Activated CD8-positive, alpha-beta T cell treated with anti-CD3 and anti-CD28 coated beads, Interleukin-2, amount 10 ng/mL, durations not matched to agents 7 days and 5 days (primary cell): ENCODE data around the gene SYNRG. TPM values are rescaled to one million over a fixed set of nuclear protein-coding genes. Genes with fewer than 3 reads are reported as not detected.

Experiments
- ATAC-seq: fragments of 150-1000 bp; cut with Tn5 transposase; one replicate; pipeline ENCODE4 v1.10.0; 2021; ENCODE audit warnings: moderate library complexity
- CTCF ChIA-PET: fragments of 350-600 bp; sonication (Branson Sonifier 250); formaldehyde crosslinking; loops from one replicate; lab custom pipeline; 2021; ENCODE audit warnings: antibody characterized with exemption; lab: Charles Lee
- POLR2A ChIA-PET: fragments of 350-600 bp; sonication (Branson Sonifier 250); formaldehyde crosslinking; loops from one replicate; lab custom pipeline; 2021; ENCODE audit warnings: antibody characterized with exemption; lab: Charles Lee
- DNase-seq: peaks from one replicate; pipeline ENCODE4 v3.0.0-alpha.2; 2020
- H3K27ac Mint-ChIP-seq: one replicate; pipeline ENCODE4 v1.8.0; 2021; ENCODE audit warnings: mild to moderate bottlenecking, mixed read lengths
- H3K27me3 Mint-ChIP-seq: one replicate; pipeline ENCODE4 v1.8.0; 2021; ENCODE audit warnings: low read depth, mixed read lengths
- H3K36me3 Mint-ChIP-seq: one replicate; pipeline ENCODE4 v1.8.0; 2021; ENCODE audit warnings: low read depth, mixed read lengths
- H3K4me1 Mint-ChIP-seq: one replicate; pipeline ENCODE4 v1.8.0; 2021; ENCODE audit warnings: low read depth, mixed read lengths
- H3K4me3 Mint-ChIP-seq: one replicate; pipeline ENCODE4 v1.8.0; 2021; ENCODE audit warnings: mild to moderate bottlenecking, mixed read lengths
- H3K9me3 Mint-ChIP-seq: one replicate; pipeline ENCODE4 v1.8.0; 2022; ENCODE audit warnings: mixed read lengths; ENCODE audit not compliant: insufficient read depth
- total RNA-seq, 2 experiments: library from RNA; stranded (reverse); gene quantifications; one replicate each; pipeline ENCODE4 v1.2.3, GENCODE V29; 2021

Gene SYNRG
- total RNA-seq, 2 experiments from 2014 or later = 97.4 to 105 TPM

DNA sequence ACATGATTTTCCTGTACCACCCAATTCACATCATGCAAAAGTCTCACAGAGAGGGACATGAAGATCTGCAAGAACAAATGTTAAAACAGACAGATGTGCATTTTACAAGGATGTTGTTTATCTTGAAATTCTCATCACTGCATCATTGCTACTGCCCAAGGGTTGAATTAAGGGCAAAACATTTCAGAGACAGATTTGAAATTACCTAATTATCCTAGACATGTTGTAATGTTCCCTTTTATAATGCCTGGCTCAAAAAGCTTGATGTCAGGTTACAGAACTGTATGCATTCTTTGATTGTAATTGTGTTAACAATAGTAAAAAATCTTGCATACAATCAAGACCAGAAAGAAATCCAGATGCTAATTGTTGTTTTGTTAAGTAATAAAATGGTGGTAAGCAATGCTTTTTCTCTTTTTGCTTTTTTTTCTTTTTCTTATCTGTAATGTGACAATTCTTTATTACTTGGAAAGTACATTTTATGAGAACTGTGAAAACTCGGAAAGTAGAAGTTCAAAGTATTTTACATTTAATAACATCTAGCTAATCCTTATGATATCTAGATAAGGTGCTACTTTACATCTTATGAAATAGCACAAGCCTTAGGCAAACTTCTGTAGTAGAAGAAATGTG, 123.2 kb downstream of the SYNRG start:
- Mint-ChIP-seq H3K27me3 (no peaks in the 10 kb centered on the region), H3K9me3 (no peaks in the 10 kb centered on the region), H3K27ac (no peak overlapping the region), H3K36me3 (no peaks in the 10 kb centered on the region), H3K4me3 (no peak overlapping the region), H3K4me1 (peaks cover 29% of the 10 kb centered on the region)
- POLR2A ChIA-PET = interaction anchor here (1.0 kb wide), 1 partner anchor 79 kb away, joined by 3 read pairs; the partner anchor contains the start of genes ACACA and TADA2A
- CTCF ChIA-PET = interaction anchor here (1.1 to 1.2 kb wide), 3 partner anchors 42 to 124 kb away, joined by 3 to 4 read pairs (median 4); partner anchors contain the start of gene SYNRG
- ATAC-seq (no peak), DNase-seq (no peak)

DNA sequence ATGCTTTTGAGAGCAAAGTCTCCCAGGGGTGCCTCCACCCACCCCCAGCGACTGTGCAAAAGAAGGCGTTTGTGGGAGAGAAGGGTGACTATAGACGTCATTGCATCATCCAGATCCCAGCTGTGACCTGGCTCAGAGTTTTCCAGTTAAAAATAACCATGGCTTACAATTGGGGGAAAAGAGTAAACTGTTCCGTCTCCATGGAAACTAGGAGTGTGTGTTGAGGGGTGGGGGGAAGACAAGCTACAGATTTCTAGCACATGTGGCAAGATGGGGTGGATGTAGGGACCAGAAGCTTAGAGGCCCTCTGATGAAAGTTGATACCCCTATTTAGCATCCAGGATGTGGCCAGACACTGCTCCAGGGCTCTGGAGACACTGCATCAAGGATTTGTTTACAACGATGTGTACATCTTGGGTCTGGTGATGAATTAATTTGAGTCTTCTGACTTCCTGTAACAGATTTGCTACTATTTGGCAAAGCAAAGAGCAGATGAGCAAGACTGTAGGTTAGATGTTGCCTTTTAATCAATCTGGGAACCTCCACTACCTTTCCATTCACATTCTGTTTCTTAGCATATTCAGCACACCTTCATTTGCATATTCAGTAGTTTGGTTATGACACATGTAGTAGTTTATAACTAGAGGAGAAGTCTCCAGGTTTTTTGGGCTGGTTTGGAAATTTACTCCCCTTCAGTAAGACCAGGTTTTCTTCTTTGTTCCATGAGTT, 125.7 kb downstream of the SYNRG start:
- ATAC-seq = no peak

DNA sequence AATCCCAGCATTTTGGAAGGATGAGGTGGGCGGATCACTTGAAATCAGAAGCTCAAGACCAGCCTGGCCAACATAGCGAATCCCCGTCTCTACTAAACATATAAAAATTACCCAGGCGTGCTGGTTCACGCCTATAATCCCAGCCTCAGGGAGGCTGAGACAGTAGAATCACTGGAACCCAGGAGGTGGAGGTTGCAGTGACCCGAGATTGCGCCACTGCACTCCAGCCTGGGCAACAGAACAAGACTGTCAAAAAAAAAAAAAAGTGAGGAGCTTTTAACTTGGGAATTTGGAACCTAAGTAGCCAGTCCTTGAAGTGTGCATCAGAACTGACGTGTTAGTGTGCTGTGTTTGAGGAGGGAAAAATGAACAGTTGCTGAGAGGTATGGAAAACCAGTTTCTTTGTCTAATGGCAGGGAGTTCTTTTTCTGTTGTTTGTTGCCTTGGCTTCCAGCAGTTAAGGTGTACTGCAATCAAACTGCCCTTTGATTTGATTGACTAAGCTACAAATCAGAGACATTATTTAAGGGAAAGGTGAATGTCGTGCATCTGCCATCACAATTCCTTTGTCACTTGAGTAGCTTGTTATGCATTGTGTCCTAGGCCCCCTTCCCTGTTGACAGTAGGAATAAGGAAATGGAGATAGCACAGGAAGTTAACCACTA, 128.1 kb downstream of the SYNRG start:
- POLR2A ChIA-PET = interaction anchor here (1.2 kb wide), 1 partner anchor 9 kb away, joined by 5 read pairs; the partner anchor contains the start of gene DUSP14

More for the DNA sequence above, 125.7 kb downstream of the SYNRG start:
- no peaks in the 10 kb centered on the region for H3K27me3 Mint-ChIP-seq
- no peaks in the 10 kb centered on the region for H3K9me3 Mint-ChIP-seq
- H3K4me1 Mint-ChIP-seq = peaks cover 13% of the 10 kb centered on the region
- H3K36me3 Mint-ChIP-seq = peaks cover 12% of the 10 kb centered on the region
- DNase-seq = no peak
- H3K4me3 Mint-ChIP-seq = no peak overlapping the region
- no peak overlapping the region for H3K27ac Mint-ChIP-seq
- ChIA-PET CTCF (interaction anchor here (2.1 kb wide), 1 partner anchor 110 kb away, joined by 9 read pairs; no protein-coding TSS in a partner anchor), POLR2A (no interaction called here)

DNA sequence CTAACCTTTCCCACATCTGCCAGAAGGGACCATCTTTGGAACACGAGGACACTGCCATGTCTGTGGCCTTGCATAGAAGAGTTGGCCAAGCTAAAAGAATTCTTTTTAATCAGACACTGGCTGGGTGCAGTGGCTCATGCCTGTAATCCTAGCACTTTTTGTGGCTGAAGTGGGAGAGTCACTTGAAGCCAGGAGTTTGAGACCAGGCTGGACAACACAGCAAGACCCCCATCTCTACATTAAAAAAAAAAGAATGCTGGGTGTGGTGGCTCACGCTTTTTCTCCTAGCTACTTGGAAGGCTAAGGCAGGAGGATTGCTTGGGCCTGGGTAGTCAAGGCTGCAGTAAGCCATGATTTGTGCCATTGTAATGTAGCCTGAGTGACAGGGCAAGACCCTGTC, 128.8 kb downstream of the SYNRG start:
- ChIA-PET CTCF (no interaction called here), POLR2A (interaction anchor here (0.8 to 1.2 kb wide), 2 partner anchors 9 to 13 kb away, joined by 3 to 5 read pairs; partner anchors contain the start of gene DUSP14)
- Mint-ChIP-seq H3K36me3 (peaks cover 30% of the 10 kb centered on the region), H3K4me3 (no peak overlapping the region), H3K27ac (no peak overlapping the region), H3K9me3 (no peaks in the 10 kb centered on the region), H3K27me3 (no peaks in the 10 kb centered on the region), H3K4me1 (peaks cover 6% of the 10 kb centered on the region)
- DNase-seq (no peak), ATAC-seq (no peak)

More for the DNA sequence above, 128.1 kb downstream of the SYNRG start:
- peaks cover 26% of the 10 kb centered on the region for H3K36me3 Mint-ChIP-seq
- CTCF ChIA-PET = interaction anchor here (0.8 kb wide), 1 partner anchor 51 kb away, joined by 3 read pairs; no protein-coding TSS in a partner anchor
- H3K27me3 Mint-ChIP-seq = no peaks in the 10 kb centered on the region
- no peak overlapping the region for H3K4me3 Mint-ChIP-seq
- H3K4me1 Mint-ChIP-seq = peaks cover 6% of the 10 kb centered on the region
- DNase-seq (no peak), ATAC-seq (no peak)
- H3K27ac Mint-ChIP-seq = no peak overlapping the region
- H3K9me3 Mint-ChIP-seq = no peaks in the 10 kb centered on the region

DNA sequence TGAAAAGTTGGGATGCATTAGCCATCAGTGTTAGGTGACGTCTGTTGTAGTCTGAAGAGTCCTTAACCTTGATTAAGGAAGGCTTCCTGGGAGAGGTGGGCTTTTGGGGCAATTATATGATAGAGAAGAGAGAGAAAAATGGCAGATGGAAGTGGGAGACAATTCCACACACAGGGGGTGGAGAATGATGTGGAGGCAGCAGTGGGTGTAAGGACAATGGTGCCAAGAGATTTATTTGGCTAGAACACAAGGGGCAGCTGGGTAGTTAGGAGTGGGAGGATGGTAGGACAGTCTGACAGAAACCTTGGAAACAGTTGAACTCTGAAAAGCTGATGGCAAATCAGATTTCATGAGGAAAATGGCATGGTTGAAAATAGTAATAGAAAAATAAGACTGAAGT, 130.2 kb downstream of the SYNRG start:
- no peak overlapping the region for H3K27ac Mint-ChIP-seq

DNA sequence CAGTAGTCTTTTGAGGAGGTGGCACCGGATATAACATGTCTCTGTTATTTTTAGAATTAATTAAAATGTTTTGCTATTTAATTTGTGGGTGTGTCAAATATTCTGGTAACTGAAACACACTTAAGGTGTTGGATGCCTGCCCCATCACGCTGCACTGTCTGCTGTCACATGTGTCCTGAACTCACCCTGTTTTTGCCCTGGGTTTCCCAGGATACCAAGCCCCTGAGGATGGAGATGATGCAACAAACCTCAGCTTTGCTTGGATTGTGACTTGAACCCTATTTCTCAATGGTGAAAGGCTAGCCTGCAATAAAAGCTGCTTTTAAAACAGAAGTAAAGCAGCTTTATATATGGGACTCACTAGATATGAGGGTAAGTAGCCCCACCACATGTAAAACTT, 131.0 kb downstream of the SYNRG start:
- Mint-ChIP-seq H3K4me3 (no peak overlapping the region), H3K27ac (no peak overlapping the region), H3K36me3 (peaks cover 43% of the 10 kb centered on the region), H3K27me3 (no peaks in the 10 kb centered on the region), H3K4me1 (peaks cover 2% of the 10 kb centered on the region), H3K9me3 (no peaks in the 10 kb centered on the region)
- ChIA-PET POLR2A (no interaction called here), CTCF (interaction anchor here (0.7 kb wide), 1 partner anchor 81 kb away, joined by 3 read pairs; no protein-coding TSS in a partner anchor)
- DNase-seq (no peak), ATAC-seq (no peak)

More for the DNA sequence above, 130.2 kb downstream of the SYNRG start:
- no peaks in the 10 kb centered on the region for H3K27me3 Mint-ChIP-seq
- POLR2A ChIA-PET = no interaction called here
- peaks cover 35% of the 10 kb centered on the region for H3K36me3 Mint-ChIP-seq
- H3K4me3 Mint-ChIP-seq = no peak overlapping the region
- no peak for ATAC-seq
- no peaks in the 10 kb centered on the region for H3K9me3 Mint-ChIP-seq
- CTCF ChIA-PET = no interaction called here
- peaks cover 6% of the 10 kb centered on the region for H3K4me1 Mint-ChIP-seq
- no peak for DNase-seq

DNA sequence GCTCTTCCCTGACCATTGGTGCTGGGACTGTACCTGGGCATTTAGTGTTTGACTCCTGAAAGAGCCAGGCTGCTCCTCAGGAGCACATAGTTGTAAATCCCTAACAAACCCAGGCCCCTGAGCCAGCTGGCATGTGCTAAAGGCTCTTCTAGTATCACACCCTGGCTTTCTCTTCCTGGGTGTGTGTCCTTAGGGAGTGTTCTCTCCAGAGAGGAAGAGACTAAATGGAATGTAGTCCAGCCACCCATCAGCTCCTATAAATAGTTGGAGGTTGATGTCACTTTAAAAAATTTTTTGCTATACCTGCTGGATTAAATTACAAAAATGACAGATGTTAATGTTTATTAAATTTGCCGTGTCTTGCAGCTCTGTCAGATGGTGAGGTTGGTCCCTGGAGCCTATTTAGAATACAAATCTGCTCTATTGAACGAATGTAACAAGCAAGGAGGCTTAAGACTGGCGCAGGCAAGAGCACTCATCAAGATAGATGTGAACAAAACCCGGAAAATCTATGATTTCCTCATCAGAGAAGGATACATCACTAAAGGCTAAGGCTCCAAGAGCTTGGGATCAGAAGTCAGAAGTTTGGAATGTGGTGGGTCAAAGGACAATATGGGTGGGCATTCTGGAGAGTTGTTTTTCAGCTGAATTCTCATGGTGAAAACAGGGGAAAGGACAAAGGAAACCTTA, 132.6 kb downstream of the SYNRG start:
- H3K4me1 Mint-ChIP-seq = no peaks in the 10 kb centered on the region
- peaks cover 47% of the 10 kb centered on the region for H3K36me3 Mint-ChIP-seq
- ATAC-seq (no peak), DNase-seq (no peak)
- H3K9me3 Mint-ChIP-seq = no peaks in the 10 kb centered on the region
- H3K27ac Mint-ChIP-seq = no peak overlapping the region
- H3K27me3 Mint-ChIP-seq = no peaks in the 10 kb centered on the region
- ChIA-PET POLR2A (no interaction called here), CTCF (no interaction called here)
- no peak overlapping the region for H3K4me3 Mint-ChIP-seq

DNA sequence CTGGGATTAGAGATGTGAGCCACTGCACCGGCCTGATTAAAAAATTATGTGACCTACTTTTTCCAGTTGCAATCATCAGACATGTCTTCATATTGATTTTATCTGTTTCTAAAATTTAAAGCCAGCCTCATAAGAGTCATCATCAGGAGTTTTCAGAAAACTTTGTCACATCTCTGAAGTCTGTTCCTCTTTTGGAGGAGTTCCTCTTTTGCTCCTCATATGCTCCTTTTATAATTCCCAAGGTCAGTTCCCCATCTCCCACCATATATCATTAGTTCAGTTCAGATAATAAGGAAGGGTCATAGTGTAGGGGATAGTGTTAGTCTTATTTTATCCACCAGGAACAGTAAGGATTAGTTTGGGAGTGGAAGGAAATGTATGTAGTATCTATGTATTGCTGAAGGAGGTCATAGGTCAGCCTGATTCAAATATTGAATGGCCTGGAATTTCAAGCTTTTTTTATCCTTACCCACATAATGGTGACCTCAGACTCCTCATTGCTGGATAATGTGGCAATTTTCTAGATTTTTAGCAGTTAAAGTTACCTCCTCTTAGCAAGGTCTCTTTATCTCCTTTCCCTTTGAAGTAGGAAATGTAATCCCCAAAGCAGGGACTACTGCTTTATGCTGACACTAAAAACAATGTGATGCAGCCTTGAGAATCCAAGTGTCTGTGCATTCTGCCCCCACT, 133.3 kb downstream of the SYNRG start:
- Mint-ChIP-seq H3K27ac (no peak overlapping the region), H3K4me3 (no peak overlapping the region), H3K27me3 (no peaks in the 10 kb centered on the region), H3K9me3 (no peaks in the 10 kb centered on the region), H3K4me1 (no peaks in the 10 kb centered on the region), H3K36me3 (peaks cover 52% of the 10 kb centered on the region)
- no peak for ATAC-seq
- POLR2A ChIA-PET = no interaction called here
- no peak for DNase-seq
- CTCF ChIA-PET = no interaction called here

DNA sequence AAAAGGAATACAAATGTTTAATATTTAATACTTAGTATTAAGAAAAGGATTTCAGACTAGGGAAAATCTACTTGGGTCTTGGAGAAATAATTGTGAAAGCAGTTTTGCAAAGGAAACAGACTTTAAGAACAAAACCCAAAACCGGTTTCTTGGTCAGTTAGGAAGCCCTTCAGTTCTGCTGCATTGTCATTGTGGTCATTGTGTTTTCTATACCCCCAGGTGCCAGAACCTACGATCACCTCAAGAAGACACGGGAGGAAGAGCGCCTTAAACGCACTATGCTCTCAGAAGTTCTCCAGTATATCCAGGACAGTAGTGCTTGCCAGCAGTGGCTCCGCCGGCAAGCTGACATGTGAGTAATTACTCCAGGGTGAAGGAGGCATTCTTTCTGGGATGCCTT, 139.0 kb downstream of the SYNRG start:
- ATAC-seq = no peak
- H3K27ac Mint-ChIP-seq = no peak overlapping the region
- POLR2A ChIA-PET = no interaction called here
- peaks cover 54% of the 10 kb centered on the region for H3K36me3 Mint-ChIP-seq
- H3K4me3 Mint-ChIP-seq = no peak overlapping the region
- DNase-seq = no peak
- H3K9me3 Mint-ChIP-seq = no peaks in the 10 kb centered on the region
- H3K27me3 Mint-ChIP-seq = no peaks in the 10 kb centered on the region
- CTCF ChIA-PET = no interaction called here
- peaks cover 13% of the 10 kb centered on the region for H3K4me1 Mint-ChIP-seq

DNA sequence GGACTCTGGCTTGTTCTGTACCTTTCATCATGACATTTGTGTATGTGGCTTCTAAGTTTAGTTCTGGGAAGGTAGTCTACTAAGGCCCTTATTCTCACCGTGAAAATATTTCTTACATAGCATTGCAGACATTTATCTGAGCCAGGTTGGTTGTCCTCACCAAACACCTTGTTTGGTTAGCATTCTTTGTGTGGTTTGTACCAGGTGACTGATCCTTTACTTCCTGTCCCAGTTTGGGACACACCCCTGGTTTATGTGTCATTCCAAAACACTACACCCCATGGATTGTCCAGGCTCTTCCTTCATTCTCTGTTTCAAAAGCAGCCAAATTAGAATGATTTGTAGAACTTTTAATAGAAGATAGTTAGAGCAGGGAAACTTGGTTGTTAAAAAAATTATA, 142.7 kb downstream of the SYNRG start:
- ChIA-PET POLR2A (interaction anchor here (0.8 kb wide), 1 partner anchor 37 kb away, joined by 4 read pairs; no protein-coding TSS in a partner anchor), CTCF (interaction anchor here (1.0 to 1.7 kb wide), 3 partner anchors 8 to 93 kb away, joined by 3 to 4 read pairs (median 3); no protein-coding TSS in a partner anchor)
- Mint-ChIP-seq H3K9me3 (no peaks in the 10 kb centered on the region), H3K27ac (peak overlapping the region; percentile 12), H3K4me1 (peaks cover 13% of the 10 kb centered on the region), H3K4me3 (no peak overlapping the region), H3K36me3 (peaks cover 50% of the 10 kb centered on the region), H3K27me3 (no peaks in the 10 kb centered on the region)
- ATAC-seq (no peak), DNase-seq (no peak)
